ENCODE measurements around the gene SHROOM3.

DNA sequence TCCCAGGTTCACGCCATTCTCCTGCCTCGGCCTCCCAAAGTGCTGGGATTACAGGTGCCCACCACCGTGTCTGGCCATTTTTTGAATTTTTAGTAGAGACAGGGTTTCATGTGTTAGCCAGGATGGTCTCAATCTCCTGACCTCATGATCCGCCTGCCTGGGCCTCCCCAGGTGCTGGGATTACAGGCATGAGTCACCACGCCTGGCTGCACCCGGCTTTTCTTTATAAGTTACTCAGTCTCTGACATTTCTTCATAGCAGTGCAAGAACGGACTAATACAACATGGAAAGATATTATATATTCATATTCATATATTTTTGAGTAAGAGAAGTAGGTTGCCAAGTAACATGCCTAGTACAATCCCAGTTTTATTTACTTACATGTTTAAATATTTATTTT, 22.9 kb downstream of the SHROOM3 start:
- TF ChIP-seq SP1 (IDR thresholded peaks at IDR 0.05) (no peak), FOXM1 (IDR thresholded peaks at IDR 0.05; ENCODE audit: borderline replicate concordance) (no peak), NFRKB (IDR thresholded peaks at IDR 0.05) (no peak), ZNF384 (IDR thresholded peaks at IDR 0.05) (no peak), ELF4 (IDR thresholded peaks at IDR 0.05) (no peak), CTBP1 (IDR thresholded peaks at IDR 0.05; ENCODE audit: borderline replicate concordance) (no peak), BHLHE40 (IDR thresholded peaks at IDR 0.05; ENCODE audit: borderline replicate concordance) (no peak), L3MBTL2 (conservative IDR thresholded peaks at IDR 0.05) (no peak), TARDBP (IDR thresholded peaks at IDR 0.05) (no peak), HDGF (IDR thresholded peaks at IDR 0.05; ENCODE audit: borderline replicate concordance) (no peak), SUZ12 (IDR thresholded peaks at IDR 0.05) (no peak)
- TF ChIP-seq, protein P1, sequence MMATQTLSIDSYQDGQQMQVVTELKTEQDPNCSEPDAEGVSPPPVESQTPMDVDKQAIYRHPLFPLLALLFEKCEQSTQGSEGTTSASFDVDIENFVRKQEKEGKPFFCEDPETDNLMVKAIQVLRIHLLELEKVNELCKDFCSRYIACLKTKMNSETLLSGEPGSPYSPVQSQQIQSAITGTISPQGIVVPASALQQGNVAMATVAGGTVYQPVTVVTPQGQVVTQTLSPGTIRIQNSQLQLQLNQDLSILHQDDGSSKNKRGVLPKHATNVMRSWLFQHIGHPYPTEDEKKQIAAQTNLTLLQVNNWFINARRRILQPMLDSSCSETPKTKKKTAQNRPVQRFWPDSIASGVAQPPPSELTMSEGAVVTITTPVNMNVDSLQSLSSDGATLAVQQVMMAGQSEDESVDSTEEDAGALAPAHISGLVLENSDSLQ (IDR thresholded peaks at IDR 0.05), result no peak
